Measurements from ENCODE around the gene KCNMB2. TPM values are rescaled to one million over a fixed set of nuclear protein-coding genes. Genes with fewer than 3 reads are reported as not detected.
A peak's percentile ranks its signal among the peaks of the same experiment; 100 is the strongest.

The KCNMB2 gene
- total RNA-seq, 1 donor from 2014 or later: 0.27 TPM

- Mint-ChIP-seq H3K9me3 (ENCODE audit: low read depth) (no peaks in the 10 kb centered on the region), H3K4me3 (ENCODE audit: unreplicated experiment) (no peak overlapping the region), H3K4me1 (ENCODE audit: low read depth) (peaks cover 36% of the 10 kb centered on the region), H3K36me3 (ENCODE audit: low read depth) (peaks cover 1% of the 10 kb centered on the region), H3K27me3 (ENCODE audit: low read depth) (no peaks in the 10 kb centered on the region), H3K27ac (ENCODE audit: unreplicated experiment) (no peak overlapping the region)
- DNase-seq (ENCODE audit: low spot score): no peak
- TF ChIP-seq, protein P1, sequence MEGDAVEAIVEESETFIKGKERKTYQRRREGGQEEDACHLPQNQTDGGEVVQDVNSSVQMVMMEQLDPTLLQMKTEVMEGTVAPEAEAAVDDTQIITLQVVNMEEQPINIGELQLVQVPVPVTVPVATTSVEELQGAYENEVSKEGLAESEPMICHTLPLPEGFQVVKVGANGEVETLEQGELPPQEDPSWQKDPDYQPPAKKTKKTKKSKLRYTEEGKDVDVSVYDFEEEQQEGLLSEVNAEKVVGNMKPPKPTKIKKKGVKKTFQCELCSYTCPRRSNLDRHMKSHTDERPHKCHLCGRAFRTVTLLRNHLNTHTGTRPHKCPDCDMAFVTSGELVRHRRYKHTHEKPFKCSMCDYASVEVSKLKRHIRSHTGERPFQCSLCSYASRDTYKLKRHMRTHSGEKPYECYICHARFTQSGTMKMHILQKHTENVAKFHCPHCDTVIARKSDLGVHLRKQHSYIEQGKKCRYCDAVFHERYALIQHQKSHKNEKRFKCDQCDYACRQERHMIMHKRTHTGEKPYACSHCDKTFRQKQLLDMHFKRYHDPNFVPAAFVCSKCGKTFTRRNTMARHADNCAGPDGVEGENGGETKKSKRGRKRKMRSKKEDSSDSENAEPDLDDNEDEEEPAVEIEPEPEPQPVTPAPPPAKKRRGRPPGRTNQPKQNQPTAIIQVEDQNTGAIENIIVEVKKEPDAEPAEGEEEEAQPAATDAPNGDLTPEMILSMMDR (IDR thresholded peaks at IDR 0.05): no peak
Measured at GRCh38 chr3:178711753-178712152, 175.5 kb downstream of the KCNMB2 start.

- Mint-ChIP-seq H3K27ac (ENCODE audit: unreplicated experiment) (no peak overlapping the region), H3K9me3 (ENCODE audit: low read depth) (no peaks in the 10 kb centered on the region), H3K4me3 (ENCODE audit: unreplicated experiment) (no peak overlapping the region), H3K4me1 (ENCODE audit: low read depth) (peaks cover 37% of the 10 kb centered on the region), H3K27me3 (ENCODE audit: low read depth) (no peaks in the 10 kb centered on the region), H3K36me3 (ENCODE audit: low read depth) (peaks cover 1% of the 10 kb centered on the region)
- TF ChIP-seq, protein P1 (IDR thresholded peaks at IDR 0.05): no peak
- DNase-seq (ENCODE audit: low spot score): no peak
Measured at GRCh38 chr3:178712247-178712646, 176.0 kb downstream of the KCNMB2 start.

DNA sequence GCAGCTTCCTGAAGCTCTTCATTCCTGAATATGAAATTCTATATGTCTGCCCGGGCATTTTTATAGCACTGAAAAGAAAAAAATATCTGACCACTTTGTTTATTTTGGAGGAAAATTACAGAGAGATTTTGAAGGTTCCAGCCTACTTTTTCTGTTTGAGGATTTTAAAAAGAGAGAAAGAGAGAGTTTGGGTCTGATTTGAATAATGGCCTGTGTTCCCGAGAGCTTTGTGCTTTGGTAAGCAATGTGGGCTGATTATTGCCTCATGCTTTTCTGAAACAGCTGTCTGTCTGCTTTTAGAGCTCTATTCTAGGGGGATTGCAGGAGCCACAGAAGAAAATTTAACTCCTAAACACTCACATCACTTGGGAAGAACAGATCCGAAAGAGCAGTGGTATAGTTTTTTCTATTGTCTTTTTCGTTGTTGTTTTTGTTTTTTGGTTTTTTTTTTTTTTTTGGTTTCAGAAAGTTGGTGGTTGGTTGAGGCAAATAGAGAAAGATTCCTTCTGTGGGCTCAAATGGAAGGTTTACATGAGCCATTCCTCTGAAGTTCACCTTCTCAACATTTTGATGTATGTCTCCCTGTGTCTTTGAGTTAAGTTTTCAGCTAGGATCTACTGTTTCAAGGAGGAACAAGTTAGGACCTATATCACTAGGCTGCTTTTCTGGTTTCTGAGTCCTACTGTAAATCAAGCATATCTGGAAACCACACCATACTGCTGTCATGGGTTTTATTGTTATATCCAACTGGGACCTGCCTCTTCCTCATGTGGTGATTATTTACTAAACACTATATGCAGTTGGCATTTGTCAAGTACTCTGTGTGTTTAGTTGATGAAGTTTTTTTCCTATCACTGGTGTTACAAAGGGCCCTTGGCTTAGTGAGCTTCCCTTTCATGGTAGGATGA is 178.9 kb downstream of the KCNMB2 start:
- Mint-ChIP-seq H3K36me3 (ENCODE audit: low read depth) (peaks cover 1% of the 10 kb centered on the region), H3K27ac (ENCODE audit: unreplicated experiment) (peak overlapping the region; percentile 92), H3K9me3 (ENCODE audit: low read depth) (no peaks in the 10 kb centered on the region), H3K4me3 (ENCODE audit: unreplicated experiment) (peak overlapping the region; percentile 43), H3K4me1 (ENCODE audit: low read depth) (peaks cover 58% of the 10 kb centered on the region), H3K27me3 (ENCODE audit: low read depth) (no peaks in the 10 kb centered on the region)
- no peak for DNase-seq (ENCODE audit: low spot score)
- TF ChIP-seq, protein P1 (IDR thresholded peaks at IDR 0.05): no peak

DNA sequence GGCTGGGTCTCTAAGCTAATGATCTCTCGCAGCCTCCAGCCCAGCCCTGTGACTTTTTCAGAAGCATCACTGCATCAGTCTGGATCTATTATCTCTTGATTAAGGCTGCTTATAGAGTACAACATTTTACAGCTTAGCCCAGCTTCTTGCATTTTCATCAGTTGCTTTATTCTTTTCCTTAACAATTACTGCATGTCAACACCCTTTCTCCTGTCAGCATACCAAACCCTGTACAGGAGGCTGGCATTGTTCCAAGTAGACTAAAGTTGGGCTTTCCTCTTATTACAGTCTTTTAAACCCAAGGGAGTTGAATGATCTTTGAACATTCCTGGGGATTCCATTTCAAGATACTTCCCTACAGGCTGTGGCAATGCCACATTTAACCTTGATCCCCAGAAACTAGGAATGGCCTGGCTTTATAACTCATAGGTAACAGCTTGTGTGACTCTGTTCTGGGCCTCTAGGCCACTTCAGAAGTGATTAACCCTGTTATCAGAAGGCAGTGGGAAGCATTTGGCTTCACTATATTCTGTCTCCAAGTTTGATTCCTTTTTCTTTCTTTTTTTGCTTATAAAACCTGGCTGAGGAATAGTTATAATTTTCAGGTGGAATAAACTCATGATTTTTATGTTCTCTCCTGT is 182.9 kb downstream of the KCNMB2 start:
- Mint-ChIP-seq H3K27me3 (ENCODE audit: low read depth) (no peaks in the 10 kb centered on the region), H3K4me3 (ENCODE audit: unreplicated experiment) (no peak overlapping the region), H3K36me3 (ENCODE audit: low read depth) (peaks cover 1% of the 10 kb centered on the region), H3K27ac (ENCODE audit: unreplicated experiment) (peak overlapping the region; percentile 67), H3K4me1 (ENCODE audit: low read depth) (peaks cover 45% of the 10 kb centered on the region), H3K9me3 (ENCODE audit: low read depth) (peaks cover 2% of the 10 kb centered on the region)
- no peak for DNase-seq (ENCODE audit: low spot score)
- TF ChIP-seq, protein P1 (IDR thresholded peaks at IDR 0.05): no peak

DNA sequence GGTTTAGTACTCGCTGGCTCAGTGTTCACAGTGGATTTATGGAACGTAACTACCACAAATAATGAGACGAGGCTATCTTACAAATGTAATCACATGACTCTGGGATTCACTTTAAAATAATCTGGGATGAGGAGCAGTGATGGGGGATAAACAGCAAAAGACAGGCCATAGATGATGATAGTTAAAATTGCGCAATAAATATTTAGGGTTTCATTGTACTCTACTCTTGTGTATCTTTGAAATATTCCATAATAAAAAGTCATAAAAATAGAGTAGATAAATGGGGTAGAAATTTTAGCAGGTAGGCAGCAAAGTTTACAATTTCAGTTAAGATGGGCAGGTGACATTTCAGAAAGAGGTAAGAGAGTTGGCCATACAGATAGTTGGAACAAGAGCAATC is 196.6 kb downstream of the KCNMB2 start:
- no peak overlapping the region for H3K4me3 Mint-ChIP-seq (ENCODE audit: unreplicated experiment)
- peaks cover 38% of the 10 kb centered on the region for H3K4me1 Mint-ChIP-seq (ENCODE audit: low read depth)
- no peaks in the 10 kb centered on the region for H3K9me3 Mint-ChIP-seq (ENCODE audit: low read depth)
- TF ChIP-seq, protein P1 (IDR thresholded peaks at IDR 0.05): no peak
- no peak overlapping the region for H3K27ac Mint-ChIP-seq (ENCODE audit: unreplicated experiment)
- DNase-seq (ENCODE audit: low spot score): no peak
- H3K27me3 Mint-ChIP-seq (ENCODE audit: low read depth): no peaks in the 10 kb centered on the region
- no peaks in the 10 kb centered on the region for H3K36me3 Mint-ChIP-seq (ENCODE audit: low read depth)

Measured in chondrocyte (in vitro differentiated cells).